K562 (cell line): Measurements from ENCODE around the gene GALNS. TPM values are rescaled to one million over a fixed set of nuclear protein-coding genes. Genes with fewer than 3 reads are reported as not detected.

ENCODE experiments used
- BCL6 ChIP-seq: fragments of 250-450 bp; sonication (Bioruptor Pico); IDR thresholded peaks from 2 replicates; pipeline ENCODE4 v1.4.0; 2020
- CREB3L1 ChIP-seq: fragments of 450-650 bp; IDR thresholded peaks from 2 replicates; pipeline ENCODE4 v1.6.1; 2014; ENCODE audit warnings: low read depth, mild to moderate bottlenecking, moderate library complexity, borderline replicate concordance
- HNRNPK ChIP-seq: fragments of 200-400 bp; formaldehyde crosslinking; IDR thresholded peaks from one replicate; pipeline ENCODE4 v1.6.1; 2018; ENCODE audit warnings: mild to moderate bottlenecking, low read depth, low read length; ENCODE audit not compliant: poor library complexity, severe bottlenecking
- HNRNPL ChIP-seq: fragments of 200-400 bp; formaldehyde crosslinking; IDR thresholded peaks from 2 replicates; pipeline ENCODE4 v1.6.1; 2017; ENCODE audit warnings: low read depth, mild to moderate bottlenecking, low read length
- MAFF ChIP-seq: IDR thresholded peaks from 2 replicates; pipeline ENCODE4 v1.6.1; 2012; ENCODE audit warnings: low read length, improper control_type of control experiment
- MEIS2 ChIP-seq: fragments of 450-650 bp; IDR thresholded peaks from 2 replicates; pipeline ENCODE4 v1.6.1; 2014; ENCODE audit warnings: mild to moderate bottlenecking; ENCODE audit not compliant: partially characterized antibody
- PHF20 ChIP-seq: fragments of 450-650 bp; IDR thresholded peaks from 2 replicates; pipeline ENCODE4 v1.6.1; 2018; ENCODE audit not compliant: partially characterized antibody
- RBFOX2 ChIP-seq: fragments of 200-400 bp; formaldehyde crosslinking; IDR thresholded peaks from 2 replicates; pipeline ENCODE4 v1.6.1; 2017; ENCODE audit warnings: low read depth, mild to moderate bottlenecking, low read length, moderate library complexity
- SAP30 ChIP-seq: fragments of 200-600 bp; sonication (generic); IDR thresholded peaks from 2 replicates; pipeline ENCODE4 v1.6.1; 2012; ENCODE audit warnings: borderline replicate concordance, low read depth, mild to moderate bottlenecking, moderate library complexity, low read length, control low read depth, inconsistent platforms; ENCODE audit not compliant: insufficient read depth, poor library complexity, severe bottlenecking
- SIN3B ChIP-seq: fragments of 450-650 bp; IDR thresholded peaks from 2 replicates; pipeline ENCODE4 v1.6.1; 2017; ENCODE audit warnings: low read depth, mild to moderate bottlenecking, moderate library complexity
- SNIP1 ChIP-seq: fragments of 450-650 bp; IDR thresholded peaks from 2 replicates; pipeline ENCODE4 v1.7.1; 2017; ENCODE audit warnings: low read depth, mild to moderate bottlenecking
- SRF ChIP-seq, 2 experiments: fragments of 250-450, 450-650 bp in 1 of 2; sonication (Bioruptor Pico) in 1 of 2; sonication (generic) in 1 of 2; formaldehyde crosslinking; IDR thresholded peaks; 2 replicates each; pipeline versions ENCODE4 v1.5.0 to v1.5.1; 2020 to 2022; ENCODE audit warnings: mild to moderate bottlenecking in 1 of 2, missing genetic modification reagents in 1 of 2
- ZBTB1 ChIP-seq: sonication (generic); formaldehyde crosslinking; IDR thresholded peaks from 2 replicates; pipeline ENCODE4 v1.8.1; 2023; ENCODE audit warnings: missing genetic modification reagents, low read depth, mild to moderate bottlenecking, borderline replicate concordance
- ZNF224 ChIP-seq: sonication (generic); formaldehyde crosslinking; IDR thresholded peaks from 2 replicates; pipeline ENCODE4 v1.8.0; 2022; ENCODE audit warnings: mild to moderate bottlenecking, missing genetic modification reagents
- ZNF277 ChIP-seq: fragments of 250-450 bp; sonication (Bioruptor Pico); IDR thresholded peaks from 2 replicates; pipeline ENCODE4 v1.8.0; 2022; ENCODE audit warnings: inconsistent platforms, mild to moderate bottlenecking, moderate library complexity, borderline replicate concordance
- polyA plus RNA-seq, 8 experiments: library from polyadenylated mRNA; depleted of rRNA in 4 of 8; stranded (reverse) in 5 of 8; unstranded in 3 of 8; fragments of >200 nt; fragmentation: Nextera tagmentation in 2 of 8; fragmentation: Illumina TruSeq in 1 of 8; extraction: Ambion mirVana in 2 of 8; extraction: Trizol in 1 of 8; gene quantifications; 2 replicates each; pipeline versions ENCODE4 v1.2.1 to v1.2.3, GENCODE V29; 2011 to 2014; ENCODE audit warnings: inconsistent platforms in 1 of 8, missing spikeins in 1 of 8
- total RNA-seq, 7 experiments: library from RNA; depleted of rRNA in 6 of 7; stranded (reverse); fragments of >200 nt in 6 of 7; fragmentation: Illumina TruSeq in 2 of 7; extraction: Trizol in 2 of 7; gene quantifications; 2 replicates each; pipeline versions ENCODE4 v1.2.1 to v1.2.3, GENCODE V29; 2011 to 2021; ENCODE audit warnings: low replicate concordance in 1 of 7
- TF ChIP-seq, protein P1 (sequence below): fragments of 250-450 bp; sonication (Bioruptor Pico); IDR thresholded peaks from 2 replicates; pipeline ENCODE4 v1.8.0; 2021; ENCODE audit warnings: moderate library complexity, mild to moderate bottlenecking, inconsistent platforms
- TF ChIP-seq, protein P2 (sequence below): sonication (generic); formaldehyde crosslinking; IDR thresholded peaks from 2 replicates; pipeline ENCODE4 v1.8.0; 2022; ENCODE audit warnings: mild to moderate bottlenecking, low read depth, missing genetic modification reagents
- TF ChIP-seq, protein P3 (sequence below): sonication (generic); formaldehyde crosslinking; IDR thresholded peaks from 2 replicates; pipeline ENCODE4 v1.8.0; 2022; ENCODE audit warnings: missing genetic modification reagents, mild to moderate bottlenecking, borderline replicate concordance
- TF ChIP-seq, protein P4 (sequence below): fragments of 250-450 bp; sonication (Bioruptor Pico); IDR thresholded peaks from 2 replicates; pipeline ENCODE4 v1.4.0; 2020; ENCODE audit warnings: mild to moderate bottlenecking, moderate library complexity

Gene GALNS
- total and polyA plus RNA-seq, 9 of the 15 experiments (the other 6 are each of a cell fraction or from before 2014, with no cell fraction given): 0.38 to 13.2 (median 4.3) TPM

DNA sequence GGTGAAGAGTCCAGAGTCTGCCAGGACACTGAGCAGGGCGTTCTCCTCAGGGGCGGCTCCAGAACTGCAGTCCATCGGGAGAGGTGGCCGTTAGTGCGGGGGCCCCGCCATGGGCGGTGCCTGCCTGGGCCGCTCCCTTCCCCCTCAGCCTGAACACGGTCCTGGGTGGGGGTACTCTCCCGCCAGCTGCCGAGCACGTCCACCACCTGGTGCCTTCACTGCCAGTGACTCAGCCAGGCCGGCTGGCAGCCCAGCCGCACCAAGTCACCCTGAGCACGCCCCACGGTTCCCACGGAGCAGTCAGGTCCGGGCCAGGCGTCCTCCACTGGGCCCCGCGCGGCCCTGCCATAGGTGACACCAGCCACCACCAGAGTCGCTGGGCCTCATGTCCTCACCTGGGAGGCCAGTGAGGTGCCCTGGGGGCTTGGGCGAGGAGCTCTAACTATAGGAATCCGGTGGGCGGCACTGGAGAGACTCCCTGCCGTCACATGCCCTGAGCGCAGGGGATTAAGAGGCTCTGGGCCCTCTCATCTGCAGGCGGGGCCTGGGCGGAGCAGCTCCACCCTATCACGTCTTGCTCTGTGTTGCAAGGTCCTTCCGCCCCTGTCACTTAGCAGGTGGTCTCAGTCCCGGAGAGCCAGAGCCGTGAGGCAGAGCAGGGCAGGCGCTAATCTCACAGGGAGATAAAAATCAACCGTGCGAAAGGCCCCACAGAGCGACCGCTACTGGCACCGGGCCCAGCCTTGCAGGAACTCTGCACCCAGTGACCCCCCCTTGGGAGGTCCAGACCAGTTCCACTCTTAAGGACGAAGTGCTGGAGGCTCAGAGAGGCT, 86.1 kb downstream of the GALNS start (continued):
- TF ChIP-seq PHF20 (peak; percentile 32), ZBTB1 (CRISPR knock-in tag) (no peak), MEIS2 (peak; percentile 82), SRF (CRISPR knock-in tag; IDR thresholded peaks at IDR 0.05) (peak in 1 of 2 experiments; percentile 71; a peak in 1 of 4 replicates), RBFOX2 (peak; percentile 91), MAFF (no peak), BCL6 (CRISPR knock-in tag) (no peak), ZNF277 (CRISPR knock-in tag) (no peak), SNIP1 (no peak), SAP30 (peak; percentile 71), SIN3B (no peak), CREB3L1 (peak; percentile 62), ZNF224 (CRISPR knock-in tag) (no peak), HNRNPL (peak; percentile 40; the same call in 1 of the 2 replicates), HNRNPK (no peak)
- TF ChIP-seq, protein P1, sequence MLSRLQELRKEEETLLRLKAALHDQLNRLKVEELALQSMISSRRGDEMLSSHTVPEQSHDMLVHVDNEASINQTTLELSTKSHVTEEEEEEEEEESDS (CRISPR knock-in tag): no peak
- TF ChIP-seq, protein P2, sequence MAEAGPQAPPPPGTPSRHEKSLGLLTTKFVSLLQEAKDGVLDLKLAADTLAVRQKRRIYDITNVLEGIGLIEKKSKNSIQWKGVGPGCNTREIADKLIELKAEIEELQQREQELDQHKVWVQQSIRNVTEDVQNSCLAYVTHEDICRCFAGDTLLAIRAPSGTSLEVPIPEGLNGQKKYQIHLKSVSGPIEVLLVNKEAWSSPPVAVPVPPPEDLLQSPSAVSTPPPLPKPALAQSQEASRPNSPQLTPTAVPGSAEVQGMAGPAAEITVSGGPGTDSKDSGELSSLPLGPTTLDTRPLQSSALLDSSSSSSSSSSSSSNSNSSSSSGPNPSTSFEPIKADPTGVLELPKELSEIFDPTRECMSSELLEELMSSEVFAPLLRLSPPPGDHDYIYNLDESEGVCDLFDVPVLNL (CRISPR knock-in tag): no peak
- TF ChIP-seq, protein P3, sequence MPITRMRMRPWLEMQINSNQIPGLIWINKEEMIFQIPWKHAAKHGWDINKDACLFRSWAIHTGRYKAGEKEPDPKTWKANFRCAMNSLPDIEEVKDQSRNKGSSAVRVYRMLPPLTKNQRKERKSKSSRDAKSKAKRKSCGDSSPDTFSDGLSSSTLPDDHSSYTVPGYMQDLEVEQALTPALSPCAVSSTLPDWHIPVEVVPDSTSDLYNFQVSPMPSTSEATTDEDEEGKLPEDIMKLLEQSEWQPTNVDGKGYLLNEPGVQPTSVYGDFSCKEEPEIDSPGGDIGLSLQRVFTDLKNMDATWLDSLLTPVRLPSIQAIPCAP (CRISPR knock-in tag): no peak
- TF ChIP-seq, protein P4, sequence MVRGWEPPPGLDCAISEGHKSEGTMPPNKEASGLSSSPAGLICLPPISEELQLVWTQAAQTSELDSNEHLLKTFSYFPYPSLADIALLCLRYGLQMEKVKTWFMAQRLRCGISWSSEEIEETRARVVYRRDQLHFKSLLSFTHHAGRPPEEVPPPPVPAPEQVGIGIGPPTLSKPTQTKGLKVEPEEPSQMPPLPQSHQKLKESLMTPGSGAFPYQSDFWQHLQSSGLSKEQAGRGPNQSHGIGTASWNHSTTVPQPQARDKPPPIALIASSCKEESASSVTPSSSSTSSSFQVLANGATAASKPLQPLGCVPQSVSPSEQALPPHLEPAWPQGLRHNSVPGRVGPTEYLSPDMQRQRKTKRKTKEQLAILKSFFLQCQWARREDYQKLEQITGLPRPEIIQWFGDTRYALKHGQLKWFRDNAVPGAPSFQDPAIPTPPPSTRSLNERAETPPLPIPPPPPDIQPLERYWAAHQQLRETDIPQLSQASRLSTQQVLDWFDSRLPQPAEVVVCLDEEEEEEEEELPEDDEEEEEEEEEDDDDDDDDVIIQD (CRISPR knock-in tag): no peak
